Measurements from ENCODE around the gene NCAM1.
A peak's percentile ranks its signal among the peaks of the same experiment; 100 is the strongest.
"Not testable (repeated sequence)": the region's sequence is repeated elsewhere in the genome, so short reads cannot be mapped to it uniquely, and the experiment has no call there.

NCAM1 gene

DNA sequence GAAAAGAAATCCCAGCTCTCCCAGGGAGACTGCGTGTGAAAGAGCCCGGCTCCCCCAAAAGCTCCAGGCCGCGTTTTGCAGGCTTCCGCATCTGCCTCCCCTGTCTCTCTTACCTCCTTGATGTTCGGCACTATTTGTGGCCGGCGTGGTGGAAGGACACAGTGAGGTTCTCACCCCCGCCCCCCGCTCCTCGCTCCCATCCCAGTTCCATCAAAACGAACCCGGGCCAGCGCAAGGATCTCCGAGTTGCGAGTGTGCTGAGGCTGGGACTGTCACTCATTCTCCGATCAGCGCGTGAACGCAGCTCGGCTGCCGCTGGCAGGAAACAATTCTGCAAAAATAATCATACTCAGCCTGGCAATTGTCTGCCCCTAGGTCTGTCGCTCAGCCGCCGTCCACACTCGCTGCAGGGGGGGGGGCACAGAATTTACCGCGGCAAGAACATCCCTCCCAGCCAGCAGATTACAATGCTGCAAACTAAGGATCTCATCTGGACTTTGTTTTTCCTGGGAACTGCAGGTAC lies at the start of gene NCAM1:
Gene NCAM1, plus strand, starts transcription at position 275 of the 523 bp plus-strand sequence.
- DNase-seq, result peak; percentile 95

- no peak for DNase-seq
Measured at GRCh38 chr11:112922606-112923005, 38.6 kb upstream of the NCAM1 start.

- not testable (repeated sequence) for DNase-seq
Measured at GRCh38 chr11:112924836-112925235, 36.4 kb upstream of the NCAM1 start.

DNA sequence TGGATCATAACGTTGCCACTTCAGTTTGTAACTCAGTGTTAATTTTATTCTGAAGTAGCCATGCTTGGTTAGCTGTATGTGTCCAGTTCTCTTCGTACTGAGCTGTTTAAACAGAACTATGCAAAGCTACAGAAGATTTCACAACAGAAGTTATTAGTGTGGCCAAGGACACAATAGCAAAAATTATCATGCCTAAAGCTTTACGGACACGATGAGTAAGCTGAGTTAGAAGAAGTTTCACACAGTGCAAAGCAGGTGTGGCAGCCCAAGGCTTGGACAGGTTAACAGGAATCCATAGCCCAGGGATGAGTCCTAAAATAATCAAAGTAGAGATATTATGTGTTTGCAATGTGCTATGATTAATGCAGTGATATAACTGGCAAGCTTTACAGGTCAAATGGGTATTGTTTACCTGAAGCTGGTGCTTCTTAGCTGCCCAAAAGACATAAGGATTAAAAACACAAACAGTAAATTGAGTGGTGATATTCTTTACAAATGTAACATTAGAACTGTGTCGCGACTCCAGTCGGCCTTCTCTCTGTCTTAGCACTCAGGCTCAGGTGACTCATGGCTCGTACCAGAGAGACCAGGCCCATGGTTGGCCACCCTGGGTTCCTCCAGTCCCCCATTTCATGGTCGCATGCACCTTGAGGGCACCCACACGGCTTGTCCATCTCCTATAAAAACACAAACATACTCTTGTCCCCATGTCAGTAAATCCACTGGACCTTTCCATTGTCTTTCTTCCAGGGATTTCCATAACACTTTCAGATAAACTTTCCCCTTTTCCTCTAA lies 35.5 kb upstream of the NCAM1 start:
- DNase-seq, result no peak

DNA sequence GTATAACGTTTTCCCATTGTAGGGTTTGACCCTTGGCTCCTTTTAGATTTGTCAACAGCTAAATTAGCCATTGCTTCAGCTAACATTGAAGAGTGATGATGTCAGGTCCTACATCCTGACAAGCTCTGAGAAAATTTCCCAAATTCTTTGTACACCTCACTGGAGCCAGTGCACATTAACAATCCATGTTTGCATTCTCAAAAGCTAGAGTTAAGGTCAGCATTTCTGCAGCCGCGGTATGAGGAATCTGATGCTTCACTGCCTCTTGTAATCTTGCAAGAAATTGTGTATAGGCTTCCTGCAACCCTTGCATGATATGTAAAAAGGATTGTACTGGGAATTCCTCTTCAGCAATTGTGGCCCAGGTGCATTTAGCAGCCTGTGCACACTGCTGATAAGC lies 33.1 kb upstream of the NCAM1 start:
- no peak for DNase-seq

DNA sequence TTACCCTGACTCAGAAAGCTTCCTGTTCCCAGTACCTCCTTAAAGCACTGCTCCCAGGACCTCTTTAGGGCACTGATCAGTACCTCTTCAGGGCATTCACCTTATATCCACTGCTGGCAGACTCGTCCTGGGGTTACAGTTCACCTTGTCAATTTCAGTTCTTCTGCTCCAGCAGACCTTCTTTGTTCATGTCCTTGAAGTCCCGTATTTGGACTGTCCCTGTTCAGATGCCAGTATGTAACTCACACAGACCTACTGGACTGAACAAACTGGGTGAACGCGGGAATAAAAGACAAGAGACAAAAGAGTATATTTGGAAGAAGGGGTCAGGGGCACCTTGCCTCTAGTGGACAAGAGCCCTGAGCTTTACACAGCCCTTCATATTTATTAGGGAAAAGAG lies 31.8 kb upstream of the NCAM1 start:
- no peak for DNase-seq

DNA sequence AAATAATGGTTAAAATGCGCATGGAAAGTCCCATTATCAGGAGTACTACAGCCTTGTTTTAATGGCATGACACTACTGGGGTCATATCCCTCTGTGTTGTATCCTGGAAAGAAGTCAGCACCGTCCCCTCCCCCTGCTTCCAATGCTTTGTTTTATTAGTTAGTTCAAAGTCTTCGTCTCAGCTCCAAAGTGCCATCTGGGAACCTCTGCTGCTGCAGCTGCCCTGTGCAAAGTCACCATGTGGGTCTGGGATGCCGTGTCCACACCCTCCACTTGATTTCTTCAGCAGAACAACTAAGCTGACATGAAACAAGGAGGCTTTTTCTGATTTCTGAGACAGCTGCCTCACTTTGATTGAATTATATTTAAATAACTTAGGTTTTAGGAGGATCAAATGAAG lies 29.5 kb upstream of the NCAM1 start:
- DNase-seq, result no peak

GRCh38 chr11:112932593-112932992 lies 28.6 kb upstream of the NCAM1 start:
- no peak for DNase-seq

- DNase-seq, result no peak
Measured at GRCh38 chr11:112933970-112934369, 27.2 kb upstream of the NCAM1 start.

GRCh38 chr11:112941104-112941503 lies 20.1 kb upstream of the NCAM1 start:
- no peak for DNase-seq

DNA sequence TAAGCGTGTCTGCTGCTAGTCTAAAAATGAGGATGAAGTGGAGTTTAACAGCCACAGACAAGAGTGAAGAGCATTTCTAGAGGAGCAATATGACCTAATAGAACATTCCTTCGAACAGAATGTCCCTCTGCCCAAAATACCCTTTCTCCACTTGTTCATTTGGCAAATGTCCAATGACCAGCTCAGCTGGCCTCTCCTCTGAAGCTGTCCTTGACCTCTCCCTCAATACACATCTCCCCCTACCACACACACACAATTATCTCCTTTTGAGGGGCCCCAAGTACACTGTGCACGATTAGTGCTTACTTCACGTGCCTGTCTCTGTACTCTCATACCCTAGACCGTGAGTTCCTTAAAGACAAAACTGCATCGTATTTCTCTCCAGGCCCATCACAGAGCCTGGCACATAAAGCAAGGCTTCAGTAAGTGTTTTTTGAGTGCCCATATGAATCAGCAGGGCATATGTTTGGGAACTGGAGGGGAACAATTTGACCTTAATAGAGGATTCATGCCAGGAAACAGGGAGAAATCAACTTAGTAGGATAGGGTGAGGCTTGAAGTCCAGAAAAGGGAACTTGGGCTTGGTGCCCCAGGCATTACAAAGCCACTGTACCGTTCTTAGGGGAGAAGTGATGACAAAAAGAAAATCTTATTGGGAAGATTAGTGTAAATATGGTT lies 18.1 kb upstream of the NCAM1 start:
- no peak for DNase-seq

GRCh38 chr11:112946866-112947265 lies 14.4 kb upstream of the NCAM1 start:
- DNase-seq, result no peak

- DNase-seq, result no peak
Measured at GRCh38 chr11:112949781-112950575, 11.2 kb upstream of the NCAM1 start.

DNA sequence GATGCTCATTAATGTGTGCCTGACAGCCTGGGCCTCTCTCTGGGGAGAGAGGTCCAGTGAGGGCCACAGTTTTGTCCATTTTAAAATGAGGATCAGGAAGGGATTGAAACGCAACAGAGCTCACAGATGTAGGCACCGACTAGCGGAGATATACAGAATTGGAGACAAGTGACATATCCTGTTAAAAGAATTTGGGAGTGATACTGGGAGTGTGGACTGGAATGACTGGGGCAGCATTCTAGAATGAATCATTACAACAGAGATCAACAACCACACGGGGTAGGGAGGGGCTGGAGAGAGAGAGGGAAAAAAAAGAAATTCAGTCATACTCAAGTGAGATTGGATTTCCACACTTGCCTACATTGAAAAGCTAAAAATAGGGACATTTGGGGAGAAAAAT lies 2.5 kb upstream of the NCAM1 start:
- DNase-seq, result no peak

DNA sequence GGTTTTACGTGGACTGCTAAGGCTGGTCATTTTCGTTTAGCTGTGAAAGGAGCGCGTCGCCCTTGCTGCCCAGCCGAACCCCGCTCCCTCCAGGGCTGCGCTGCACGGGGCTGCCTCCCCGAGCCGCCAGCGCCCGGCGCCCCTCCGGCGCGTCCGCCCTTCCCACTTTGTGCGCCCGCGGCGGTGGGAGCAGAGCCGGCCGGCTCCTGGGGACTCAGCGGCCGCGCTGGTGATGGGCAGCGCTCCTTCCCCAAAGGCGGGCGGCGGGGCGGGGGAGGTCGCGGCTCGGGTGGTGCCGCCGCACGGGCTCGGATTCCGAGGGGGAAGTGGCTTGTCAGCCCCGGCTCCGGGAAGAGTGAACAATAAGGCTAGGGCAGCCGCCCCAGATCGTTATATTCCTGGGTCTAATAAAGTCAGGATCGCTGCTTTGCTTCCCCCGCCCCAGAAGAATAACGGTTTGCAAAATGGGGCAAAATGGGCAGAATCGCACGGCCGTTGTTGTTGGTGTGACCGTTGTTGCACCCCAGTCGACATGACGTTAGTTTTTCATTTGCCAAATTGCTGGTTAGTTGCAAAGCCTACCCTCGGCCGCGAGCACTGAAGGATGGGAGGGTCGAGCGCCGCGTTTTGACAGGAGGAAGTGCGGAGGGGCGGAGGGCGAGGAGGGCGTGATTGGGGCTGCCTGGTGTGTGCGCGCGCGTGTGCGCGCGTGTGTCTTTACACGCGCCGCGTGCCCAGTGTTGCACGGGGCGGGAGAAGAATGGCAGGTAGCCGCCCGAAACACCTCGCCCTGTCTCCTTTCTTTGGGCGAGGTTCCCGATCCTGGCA lies 745 bp downstream of the NCAM1 start:
- peak; percentile 53 for DNase-seq

DNA sequence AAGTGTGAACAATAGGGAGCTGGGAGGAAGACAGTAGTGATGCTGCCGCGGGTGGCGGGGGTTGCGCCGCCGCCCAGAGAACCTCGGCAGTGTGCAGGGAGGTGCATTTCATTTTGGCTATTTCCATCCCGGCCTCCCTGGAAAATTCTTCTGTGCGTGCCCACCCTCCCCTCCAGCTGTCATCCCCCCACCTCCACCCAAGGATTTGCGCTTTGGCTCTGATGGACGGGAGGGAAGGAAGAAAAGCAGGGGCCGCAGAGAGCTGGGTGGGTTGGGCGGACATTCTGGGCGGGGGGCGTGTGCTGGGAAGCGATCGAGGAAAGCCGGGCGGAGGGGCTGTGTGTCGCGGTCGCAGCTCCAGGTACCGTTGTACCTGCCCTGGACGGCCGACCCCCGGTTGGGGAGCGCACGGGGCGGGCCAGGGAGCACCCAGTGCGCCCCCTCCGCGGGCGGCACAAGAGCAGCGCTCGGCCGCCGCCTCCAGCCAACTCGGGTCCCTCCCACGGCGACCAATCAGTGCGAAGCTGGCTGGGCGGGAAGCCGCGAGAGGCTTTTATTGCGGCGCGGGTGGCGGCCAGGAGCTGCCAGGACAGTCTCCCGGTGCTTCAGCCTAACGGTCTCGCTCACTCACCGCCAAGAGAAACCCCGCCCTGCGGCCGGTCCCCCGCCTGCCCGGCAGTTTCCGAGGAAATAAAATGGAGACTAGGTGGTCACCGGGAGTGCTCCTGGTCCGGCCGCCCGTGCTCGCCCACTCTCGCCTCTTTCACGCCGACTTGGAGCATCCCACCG lies 1.6 kb downstream of the NCAM1 start:
- peak; percentile 69 for DNase-seq

DNA sequence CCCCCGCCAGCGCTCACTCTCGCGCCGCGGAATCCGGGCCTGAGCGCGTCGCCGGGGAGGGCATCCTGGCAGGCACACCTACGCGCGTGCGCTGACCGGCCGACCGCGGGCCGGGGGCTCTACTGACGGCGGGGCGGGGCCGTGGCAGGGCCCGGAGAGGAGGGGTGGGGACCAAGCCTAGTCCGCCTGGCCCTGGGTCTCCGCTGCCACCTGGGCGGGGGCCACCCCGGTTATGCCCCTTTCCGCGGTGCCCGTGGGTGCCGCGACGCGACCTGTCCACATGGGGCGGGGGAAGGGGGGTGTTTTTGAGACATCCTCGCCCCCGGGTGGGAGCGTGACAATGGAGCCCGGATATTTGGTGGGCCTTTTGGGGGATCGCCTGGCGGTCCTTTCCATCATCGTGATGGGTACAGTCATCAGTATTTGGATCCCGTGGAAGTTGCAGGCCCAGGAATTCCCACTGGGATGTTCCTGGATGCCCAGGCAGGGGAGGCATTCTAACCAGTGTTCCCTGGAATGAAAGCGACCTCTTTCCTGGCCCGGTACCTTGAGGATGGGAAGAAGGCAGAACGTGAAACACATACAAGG lies 2.2 kb downstream of the NCAM1 start:
- DNase-seq, result peak; percentile 28

DNA sequence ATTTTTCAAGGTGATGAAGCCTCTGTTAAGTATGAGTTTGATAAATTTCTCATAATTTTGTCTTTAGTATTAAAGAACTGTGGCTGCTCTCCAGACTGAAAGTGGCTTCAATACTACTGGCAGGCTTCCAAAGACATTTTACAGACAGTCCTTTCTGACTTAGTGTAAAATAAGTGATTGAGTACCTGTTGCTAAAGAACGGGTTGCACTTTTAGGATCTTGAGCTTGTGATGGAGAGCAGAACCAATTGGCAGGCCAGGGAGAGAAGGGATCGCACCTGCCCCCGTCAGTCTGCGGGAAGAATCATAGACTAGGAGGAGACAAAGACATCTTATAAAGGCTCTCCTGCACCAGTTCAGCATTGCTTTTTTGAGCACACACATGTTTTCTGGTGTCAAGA lies 4.4 kb downstream of the NCAM1 start:
- peak; percentile 62 for DNase-seq

DNA sequence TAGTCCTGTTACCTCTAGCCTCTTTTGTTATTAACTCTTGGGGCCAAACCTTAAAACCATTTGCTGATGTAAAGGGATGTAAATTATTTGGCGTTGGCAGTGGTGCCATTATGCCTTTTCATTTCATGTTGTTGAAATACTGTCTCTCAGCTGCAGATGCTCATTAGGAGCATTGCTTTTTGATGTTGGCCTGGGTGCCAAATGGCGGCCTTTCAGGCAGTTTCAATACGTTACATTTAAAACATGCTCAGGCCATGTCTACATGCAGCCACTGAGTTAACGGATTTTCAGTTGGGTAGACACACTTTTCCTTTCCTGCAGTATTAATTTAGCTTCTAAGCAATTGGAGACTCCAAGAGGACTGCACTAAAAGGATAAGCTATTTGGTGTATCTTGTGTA lies 5.3 kb downstream of the NCAM1 start:
- DNase-seq, result no peak

DNA sequence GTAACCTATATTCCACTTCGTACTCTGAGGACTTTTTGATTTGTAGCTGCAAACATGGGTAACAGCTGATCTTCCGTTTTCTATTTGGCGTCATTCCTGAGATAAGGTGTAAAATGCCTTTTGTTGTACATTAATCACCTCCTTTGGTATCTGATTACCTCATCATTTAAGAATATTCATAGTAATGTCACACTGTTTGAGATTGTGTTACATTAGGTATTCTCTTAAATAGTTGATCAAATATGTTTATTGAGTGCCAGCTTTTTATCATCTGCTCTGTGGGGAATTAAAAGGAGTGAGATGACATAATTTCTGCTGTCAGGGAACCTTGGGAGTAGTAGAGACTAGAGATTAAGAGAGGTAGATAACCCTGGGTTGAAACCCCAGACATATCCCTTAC lies 5.9 kb downstream of the NCAM1 start:
- no peak for DNase-seq

All from NCI-H510A treated with DMSO at 0.1 percent for 48 hours (cell line).